Keratinocyte (primary cell): ENCODE data around the gene COL6A2. TPM values are rescaled to one million over a fixed set of nuclear protein-coding genes. Genes with fewer than 3 reads are reported as not detected.

ENCODE experiments used
- DNase-seq: peaks from one replicate; pipeline ENCODE4 v3.0.0-alpha.2; 2011; ENCODE audit warnings: low read depth, missing footprints, low spot score
- FAIRE-seq: peaks from 2 replicates; lab custom pipeline; 2011; peaks lifted over from hg19 to GRCh38; lab: Jason Lieb, UNC
- H2AFZ ChIP-seq: 2 replicates; pipeline ENCODE4 v1.6.0; 2012; ENCODE audit warnings: low read length, control low read depth, inconsistent platforms; ENCODE audit not compliant: control insufficient read depth
- H3K27ac ChIP-seq: 2 replicates; pipeline ENCODE4 v1.5.1; 2011; ENCODE audit warnings: low read length; ENCODE audit not compliant: control insufficient read depth, insufficient read depth
- H3K27me3 ChIP-seq: 3 replicates; pipeline ENCODE4 v1.6.0; 2011; ENCODE audit warnings: low read length; ENCODE audit not compliant: control insufficient read depth, insufficient read depth; ENCODE audit errors: extremely low read depth
- H3K36me3 ChIP-seq, 2 experiments: 2 replicates in 1 of 2; 3 replicates in 1 of 2; pipeline ENCODE4 v1.5.1; 2011; ENCODE audit warnings: low read length in 2 of 2, mild to moderate bottlenecking in 1 of 2; ENCODE audit not compliant: control insufficient read depth in 2 of 2, insufficient read depth in 2 of 2; ENCODE audit errors: extremely low read depth in 1 of 2
- H3K4me1 ChIP-seq: 3 replicates; pipeline ENCODE4 v1.5.1; 2011; ENCODE audit warnings: low read length; ENCODE audit not compliant: control insufficient read depth, insufficient read depth; ENCODE audit errors: extremely low read depth
- H3K4me2 ChIP-seq: 3 replicates; pipeline ENCODE4 v1.6.0; 2011; ENCODE audit warnings: low read depth, low read length; ENCODE audit not compliant: control insufficient read depth, insufficient read depth; ENCODE audit errors: extremely low read depth
- H3K4me3 ChIP-seq, 3 experiments: fragments of 200-600 bp in 1 of 3; sonication (generic) in 1 of 3; 2 replicates in 2 of 3; 3 replicates in 1 of 3; pipeline ENCODE4 v1.5.1; 2011 to 2016; ENCODE audit warnings: low read length in 3 of 3, mild to moderate bottlenecking in 3 of 3, control low read depth in 2 of 3, inconsistent platforms in 1 of 3, low read depth in 1 of 3, mixed read lengths in 1 of 3, mixed run types in 1 of 3, moderate library complexity in 1 of 3; ENCODE audit not compliant: control insufficient read depth in 2 of 3, insufficient read depth in 2 of 3; ENCODE audit errors: extremely low read depth in 1 of 3
- H3K79me2 ChIP-seq: 2 replicates; pipeline ENCODE4 v1.6.0; 2012; ENCODE audit warnings: low read length; ENCODE audit not compliant: control insufficient read depth, insufficient read depth
- H3K9ac ChIP-seq: 3 replicates; pipeline ENCODE4 v1.6.0; 2011; ENCODE audit warnings: low read length; ENCODE audit not compliant: control insufficient read depth, insufficient read depth; ENCODE audit errors: extremely low read depth
- H3K9me1 ChIP-seq: 3 replicates; pipeline ENCODE4 v1.6.0; 2011; ENCODE audit warnings: low read length; ENCODE audit not compliant: control insufficient read depth, insufficient read depth; ENCODE audit errors: extremely low read depth
- H3K9me3 ChIP-seq: 2 replicates; pipeline ENCODE4 v1.5.1; 2012; ENCODE audit warnings: low read depth, low read length; ENCODE audit not compliant: control insufficient read depth
- H4K20me1 ChIP-seq: 3 replicates; pipeline ENCODE4 v1.6.0; 2011; ENCODE audit warnings: low read length; ENCODE audit not compliant: control insufficient read depth, insufficient read depth; ENCODE audit errors: extremely low read depth
- EZH2 ChIP-seq: IDR thresholded peaks from one replicate; pipeline ENCODE4 v1.6.1; 2012; ENCODE audit warnings: inconsistent platforms, mild to moderate bottlenecking, low read length, moderate library complexity
- dilution Hi-C: fragments of 300-500 bp; cut with MboI; formaldehyde crosslinking; loops from one replicate; pipeline ENCODE4 v1.7.0; 2020; ENCODE audit warnings: low sequenced_read_pairs; ENCODE audit not compliant: extremely low pct_ligation_motif_present
- polyA plus RNA-seq, 5 experiments: library from polyadenylated mRNA; depleted of rRNA in 3 of 5; stranded (reverse) in 3 of 5; stranded (forward) in 1 of 5; unstranded in 1 of 5; fragments of >200 nt; gene quantifications; 1 replicate in 1 of 5; 2 replicates in 3 of 5; 3 replicates in 1 of 5; pipeline versions ENCODE4 v1.2.1 to v1.2.3, GENCODE V29; 2011 to 2012; ENCODE audit warnings: missing spikeins in 2 of 5, low read depth in 1 of 5, low replicate concordance in 1 of 5
- TF ChIP-seq, protein P1 (sequence below), 3 experiments: IDR thresholded peaks in 1 of 3; conservative IDR thresholded peaks in 1 of 3; optimal IDR thresholded peaks in 1 of 3; 2 replicates in 2 of 3; 3 replicates in 1 of 3; pipeline versions ENCODE3 to v1.5.1; 2011; ENCODE audit warnings: low read length in 3 of 3, mild to moderate bottlenecking in 3 of 3, moderate library complexity in 2 of 3, control low read depth in 1 of 3, inconsistent platforms in 1 of 3; ENCODE audit not compliant: insufficient read depth in 2 of 3; ENCODE audit errors: extremely low read depth in 1 of 3

The COL6A2 gene
- polyA plus RNA-seq, 1 donor (not counting 4 experiments of a cell fraction or from before 2014, with no cell fraction given) = 0.03 TPM

DNA sequence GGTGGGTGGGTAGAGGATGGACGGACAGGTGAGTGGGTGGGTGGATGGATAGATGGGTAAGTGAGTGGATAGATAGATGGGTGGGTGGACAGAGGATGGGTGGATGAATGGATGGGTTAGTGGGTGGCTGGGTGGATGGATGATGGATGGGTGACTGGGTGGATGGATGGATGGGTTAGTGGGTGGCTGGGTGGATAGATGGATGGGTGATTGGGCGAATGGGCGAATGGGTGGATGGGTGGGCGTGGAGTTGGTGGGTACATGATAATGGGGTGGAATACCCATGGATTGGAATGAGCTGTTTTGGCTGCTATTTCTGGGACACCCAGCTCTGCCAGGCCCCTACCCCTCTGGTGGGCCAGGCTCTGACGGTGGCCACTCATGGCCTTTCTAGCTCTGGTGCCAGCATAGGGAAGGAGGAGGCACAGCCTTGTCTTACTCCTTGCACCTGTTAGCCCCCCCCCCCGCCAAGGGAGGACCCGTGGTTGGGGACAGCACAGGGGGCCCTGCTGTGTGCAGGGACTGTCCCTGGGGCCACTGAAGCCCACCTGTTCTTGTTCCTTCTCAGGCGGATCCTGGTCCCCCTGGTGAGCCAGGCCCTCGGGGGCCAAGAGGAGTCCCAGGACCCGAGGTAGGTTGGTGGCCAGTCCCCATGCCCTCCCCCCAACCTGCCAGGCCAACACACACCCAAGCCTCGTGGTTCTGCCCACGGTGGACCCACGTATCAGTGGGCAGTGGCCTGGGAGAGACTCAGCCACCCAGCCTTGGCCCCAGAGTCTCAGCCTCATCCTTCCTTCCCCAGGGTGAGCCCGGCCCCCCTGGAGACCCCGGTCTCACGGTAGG, 26.4 kb downstream of the COL6A2 start:
- DNase-seq (no peak), FAIRE-seq (no peak)
- no peak overlapping the region for H3K9ac ChIP-seq
- no peak overlapping the region for H3K4me2 ChIP-seq
- H3K9me1 ChIP-seq = no peaks in the 10 kb centered on the region
- dilution Hi-C loops = no loop called here
- no peak overlapping the region for H2AFZ ChIP-seq
- no peaks in the 10 kb centered on the region for H3K4me1 ChIP-seq
- H3K27ac ChIP-seq = no peak overlapping the region
- H3K9me3 ChIP-seq = no peaks in the 10 kb centered on the region
- no peaks in the 10 kb centered on the region for H3K27me3 ChIP-seq
- H3K79me2 ChIP-seq = no peaks in the 10 kb centered on the region
- H3K36me3 ChIP-seq = no peaks in the 10 kb centered on the region
- H3K4me3 ChIP-seq = no peak overlapping the region
- TF ChIP-seq, protein P1, sequence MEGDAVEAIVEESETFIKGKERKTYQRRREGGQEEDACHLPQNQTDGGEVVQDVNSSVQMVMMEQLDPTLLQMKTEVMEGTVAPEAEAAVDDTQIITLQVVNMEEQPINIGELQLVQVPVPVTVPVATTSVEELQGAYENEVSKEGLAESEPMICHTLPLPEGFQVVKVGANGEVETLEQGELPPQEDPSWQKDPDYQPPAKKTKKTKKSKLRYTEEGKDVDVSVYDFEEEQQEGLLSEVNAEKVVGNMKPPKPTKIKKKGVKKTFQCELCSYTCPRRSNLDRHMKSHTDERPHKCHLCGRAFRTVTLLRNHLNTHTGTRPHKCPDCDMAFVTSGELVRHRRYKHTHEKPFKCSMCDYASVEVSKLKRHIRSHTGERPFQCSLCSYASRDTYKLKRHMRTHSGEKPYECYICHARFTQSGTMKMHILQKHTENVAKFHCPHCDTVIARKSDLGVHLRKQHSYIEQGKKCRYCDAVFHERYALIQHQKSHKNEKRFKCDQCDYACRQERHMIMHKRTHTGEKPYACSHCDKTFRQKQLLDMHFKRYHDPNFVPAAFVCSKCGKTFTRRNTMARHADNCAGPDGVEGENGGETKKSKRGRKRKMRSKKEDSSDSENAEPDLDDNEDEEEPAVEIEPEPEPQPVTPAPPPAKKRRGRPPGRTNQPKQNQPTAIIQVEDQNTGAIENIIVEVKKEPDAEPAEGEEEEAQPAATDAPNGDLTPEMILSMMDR (optimal IDR thresholded peaks at IDR 0.05 in 1 of 3, IDR thresholded peaks at IDR 0.05 in 1 of 3, conservative IDR thresholded peaks at IDR 0.05 in 1 of 3; ENCODE audit: extremely low read depth in 1 of 3, insufficient read depth in 2 of 3, low read length in 3 of 3) = no peak
- no peak for TF ChIP-seq EZH2
- no peaks in the 10 kb centered on the region for H4K20me1 ChIP-seq

DNA sequence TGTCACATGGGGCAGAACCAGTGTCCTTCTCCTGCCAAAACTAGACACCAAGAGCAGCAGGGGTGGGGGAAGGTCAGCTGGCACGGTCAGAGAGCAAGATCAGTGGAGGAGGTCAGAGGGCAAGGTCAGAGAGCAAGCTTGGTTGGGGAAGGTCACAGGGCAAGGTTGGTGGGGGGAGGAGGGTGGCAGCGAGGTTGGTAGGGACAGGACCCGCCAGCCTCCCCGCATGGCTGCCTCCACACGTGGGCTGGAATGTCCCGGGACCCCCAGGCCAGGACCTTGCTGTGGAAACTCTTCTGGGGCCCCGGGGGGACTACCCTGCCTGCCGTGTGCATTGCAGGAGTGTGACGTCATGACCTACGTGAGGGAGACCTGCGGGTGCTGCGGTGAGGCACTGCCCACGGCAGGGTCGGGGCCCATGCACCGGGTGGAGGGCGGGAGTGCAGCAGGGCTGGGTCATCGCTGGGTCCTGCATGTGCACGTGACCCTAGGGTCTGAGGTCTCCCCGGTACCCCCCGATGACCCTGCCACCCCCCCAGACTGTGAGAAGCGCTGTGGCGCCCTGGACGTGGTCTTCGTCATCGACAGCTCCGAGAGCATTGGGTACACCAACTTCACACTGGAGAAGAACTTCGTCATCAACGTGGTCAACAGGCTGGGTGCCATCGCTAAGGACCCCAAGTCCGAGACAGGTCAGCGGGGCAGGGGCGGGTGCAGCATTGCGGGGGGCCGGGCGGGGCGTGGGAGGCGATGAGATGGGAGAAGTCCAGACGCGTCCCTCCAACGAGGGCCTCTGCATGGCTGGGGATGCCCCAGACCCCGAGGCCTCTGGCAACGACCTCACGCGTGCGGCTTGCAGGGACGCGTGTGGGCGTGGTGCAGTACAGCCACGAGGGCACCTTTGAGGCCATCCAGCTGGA, 27.3 kb downstream of the COL6A2 start:
- DNase-seq (no peak), FAIRE-seq (no peak)
- H3K9me1 ChIP-seq = no peaks in the 10 kb centered on the region
- H2AFZ ChIP-seq = no peak overlapping the region
- H3K36me3 ChIP-seq = no peaks in the 10 kb centered on the region
- H3K9ac ChIP-seq = no peak overlapping the region
- H3K79me2 ChIP-seq = no peaks in the 10 kb centered on the region
- no peak overlapping the region for H3K4me3 ChIP-seq
- no peaks in the 10 kb centered on the region for H4K20me1 ChIP-seq
- H3K4me1 ChIP-seq = no peaks in the 10 kb centered on the region
- H3K9me3 ChIP-seq = no peaks in the 10 kb centered on the region
- H3K27ac ChIP-seq = no peak overlapping the region
- no peaks in the 10 kb centered on the region for H3K27me3 ChIP-seq
- H3K4me2 ChIP-seq = no peak overlapping the region
- dilution Hi-C loops = no loop called here
- TF ChIP-seq, protein P1 (optimal IDR thresholded peaks at IDR 0.05 in 1 of 3, IDR thresholded peaks at IDR 0.05 in 1 of 3, conservative IDR thresholded peaks at IDR 0.05 in 1 of 3; ENCODE audit: extremely low read depth in 1 of 3, insufficient read depth in 2 of 3, low read length in 3 of 3) = no peak
- TF ChIP-seq EZH2 = no peak
